K562 (cell line): ENCODE results near the gene PIK3C2A. TPM values are rescaled to one million over a fixed set of nuclear protein-coding genes. Genes with fewer than 3 reads are reported as not detected.

Experiments
- BRF1 ChIP-seq: IDR thresholded peaks from 3 replicates; pipeline ENCODE4 v1.6.1; 2011; ENCODE audit warnings: borderline replicate concordance, mild to moderate bottlenecking; ENCODE audit not compliant: insufficient read length; ENCODE audit errors: extremely low read depth
- CBX8 ChIP-seq: fragments of 200-600 bp; sonication (generic); IDR thresholded peaks from 2 replicates; pipeline ENCODE4 v1.6.1; 2012; ENCODE audit warnings: borderline replicate concordance, mixed run types, low read depth, mild to moderate bottlenecking, moderate library complexity, mixed read lengths, low read length, control low read depth, inconsistent platforms; ENCODE audit not compliant: poor library complexity, severe bottlenecking; ENCODE audit errors: extremely low read depth
- CTBP1 ChIP-seq: fragments of 450-650 bp; IDR thresholded peaks from 2 replicates; pipeline ENCODE4 v1.6.1; 2016; ENCODE audit warnings: borderline replicate concordance
- HNRNPL ChIP-seq: fragments of 200-400 bp; formaldehyde crosslinking; IDR thresholded peaks from 2 replicates; pipeline ENCODE4 v1.6.1; 2017; ENCODE audit warnings: low read depth, mild to moderate bottlenecking, low read length
- NUFIP1 ChIP-seq: fragments of 450-650 bp; IDR thresholded peaks from 2 replicates; pipeline ENCODE4 v1.6.1; 2018; ENCODE audit not compliant: partially characterized antibody
- ZNF184 ChIP-seq: sonication (generic); formaldehyde crosslinking; IDR thresholded peaks from 2 replicates; pipeline ENCODE4 v1.5.0; 2020; ENCODE audit warnings: missing genetic modification reagents
- ZNF830 ChIP-seq: fragments of 250-450 bp; sonication (Bioruptor Pico); IDR thresholded peaks from 2 replicates; pipeline ENCODE4 v1.5.0; 2021; ENCODE audit warnings: mild to moderate bottlenecking
- polyA plus RNA-seq, 8 experiments: library from polyadenylated mRNA; depleted of rRNA in 4 of 8; stranded (reverse) in 5 of 8; unstranded in 3 of 8; fragments of >200 nt; fragmentation: Nextera tagmentation in 2 of 8; fragmentation: Illumina TruSeq in 1 of 8; extraction: Ambion mirVana in 2 of 8; extraction: Trizol in 1 of 8; gene quantifications; 2 replicates each; pipeline versions ENCODE4 v1.2.1 to v1.2.3, GENCODE V29; 2011 to 2014; ENCODE audit warnings: inconsistent platforms in 1 of 8, missing spikeins in 1 of 8
- total RNA-seq, 7 experiments: library from RNA; depleted of rRNA in 6 of 7; stranded (reverse); fragments of >200 nt in 6 of 7; fragmentation: Illumina TruSeq in 2 of 7; extraction: Trizol in 2 of 7; gene quantifications; 2 replicates each; pipeline versions ENCODE4 v1.2.1 to v1.2.3, GENCODE V29; 2011 to 2021; ENCODE audit warnings: low replicate concordance in 1 of 7
- TF ChIP-seq, protein P1 (sequence below): fragments of 250-450 bp; sonication (Bioruptor Pico); IDR thresholded peaks from 2 replicates; pipeline ENCODE4 v1.4.0; 2020; ENCODE audit warnings: mild to moderate bottlenecking, moderate library complexity, borderline replicate concordance
- TF ChIP-seq, protein P2 (sequence below): fragments of 200-600 bp; sonication (generic); IDR thresholded peaks from one replicate; pipeline ENCODE4 v1.6.1; 2012; ENCODE audit warnings: mild to moderate bottlenecking, low read depth, low read length, inconsistent platforms

PIK3C2A gene
- total and polyA plus RNA-seq, 9 of the 15 experiments (the other 6 are each of a cell fraction or from before 2014, with no cell fraction given) = 3.1 to 25.2 (median 15.6) TPM

DNA sequence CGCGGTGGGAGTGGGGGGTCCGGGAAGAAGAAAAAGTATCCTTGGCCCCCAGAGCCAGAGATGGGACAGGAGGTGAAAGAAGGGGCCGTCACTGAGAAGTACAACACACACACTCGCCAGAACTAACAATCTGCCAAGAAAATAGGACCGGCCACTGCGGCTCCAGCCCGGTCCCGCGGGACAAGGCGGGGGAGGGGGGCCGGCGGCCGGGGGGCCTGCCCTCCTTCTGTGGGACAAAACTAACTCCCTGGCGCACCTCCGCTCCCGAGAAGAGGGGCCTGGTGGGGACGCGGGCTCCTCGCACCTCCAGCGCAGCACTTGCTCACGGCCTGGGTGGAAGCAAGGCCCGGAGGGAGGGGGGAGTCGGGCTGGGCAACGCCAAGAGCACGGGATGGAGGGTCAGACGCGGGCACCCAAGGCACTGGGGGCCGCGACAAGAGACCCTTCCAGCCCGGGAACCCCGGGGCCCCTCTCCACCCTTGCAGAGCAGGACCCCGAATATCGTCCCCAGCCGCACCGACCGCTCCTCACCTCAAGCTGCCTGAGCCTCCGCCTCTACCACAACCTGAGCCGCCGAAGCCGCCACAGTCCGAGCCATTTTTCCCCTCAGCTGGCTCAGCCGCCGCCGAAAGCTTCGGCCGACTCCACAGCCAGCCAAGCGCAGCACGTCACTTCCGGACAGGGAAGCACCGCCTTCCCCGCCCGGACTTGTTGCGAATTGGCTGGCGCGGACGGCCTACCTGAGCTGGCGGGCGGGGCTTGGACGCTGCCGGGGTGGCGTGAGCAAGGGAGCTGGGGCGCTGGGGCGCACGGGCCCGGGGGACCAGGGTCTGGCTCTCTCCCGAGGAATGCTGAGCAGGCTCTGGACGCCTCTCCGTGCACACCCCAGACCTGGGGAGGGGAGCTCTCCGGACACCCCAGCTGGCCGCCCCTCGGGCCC, at the start of gene PIK3C2A (continued):
- TF ChIP-seq HNRNPL (0 out of 2 replicates have a peak, but pooled peaks have one; percentile 24), BRF1 (no peak), CTBP1 (peak; percentile 82; the same call in 1 of the 2 replicates), NUFIP1 (no peak), ZNF184 (CRISPR knock-in tag) (no peak), CBX8 (no peak), ZNF830 (CRISPR knock-in tag) (no peak)
- TF ChIP-seq, protein P1, sequence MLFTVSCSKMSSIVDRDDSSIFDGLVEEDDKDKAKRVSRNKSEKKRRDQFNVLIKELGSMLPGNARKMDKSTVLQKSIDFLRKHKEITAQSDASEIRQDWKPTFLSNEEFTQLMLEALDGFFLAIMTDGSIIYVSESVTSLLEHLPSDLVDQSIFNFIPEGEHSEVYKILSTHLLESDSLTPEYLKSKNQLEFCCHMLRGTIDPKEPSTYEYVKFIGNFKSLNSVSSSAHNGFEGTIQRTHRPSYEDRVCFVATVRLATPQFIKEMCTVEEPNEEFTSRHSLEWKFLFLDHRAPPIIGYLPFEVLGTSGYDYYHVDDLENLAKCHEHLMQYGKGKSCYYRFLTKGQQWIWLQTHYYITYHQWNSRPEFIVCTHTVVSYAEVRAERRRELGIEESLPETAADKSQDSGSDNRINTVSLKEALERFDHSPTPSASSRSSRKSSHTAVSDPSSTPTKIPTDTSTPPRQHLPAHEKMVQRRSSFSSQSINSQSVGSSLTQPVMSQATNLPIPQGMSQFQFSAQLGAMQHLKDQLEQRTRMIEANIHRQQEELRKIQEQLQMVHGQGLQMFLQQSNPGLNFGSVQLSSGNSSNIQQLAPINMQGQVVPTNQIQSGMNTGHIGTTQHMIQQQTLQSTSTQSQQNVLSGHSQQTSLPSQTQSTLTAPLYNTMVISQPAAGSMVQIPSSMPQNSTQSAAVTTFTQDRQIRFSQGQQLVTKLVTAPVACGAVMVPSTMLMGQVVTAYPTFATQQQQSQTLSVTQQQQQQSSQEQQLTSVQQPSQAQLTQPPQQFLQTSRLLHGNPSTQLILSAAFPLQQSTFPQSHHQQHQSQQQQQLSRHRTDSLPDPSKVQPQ (CRISPR knock-in tag) = no peak
- TF ChIP-seq, protein P2, sequence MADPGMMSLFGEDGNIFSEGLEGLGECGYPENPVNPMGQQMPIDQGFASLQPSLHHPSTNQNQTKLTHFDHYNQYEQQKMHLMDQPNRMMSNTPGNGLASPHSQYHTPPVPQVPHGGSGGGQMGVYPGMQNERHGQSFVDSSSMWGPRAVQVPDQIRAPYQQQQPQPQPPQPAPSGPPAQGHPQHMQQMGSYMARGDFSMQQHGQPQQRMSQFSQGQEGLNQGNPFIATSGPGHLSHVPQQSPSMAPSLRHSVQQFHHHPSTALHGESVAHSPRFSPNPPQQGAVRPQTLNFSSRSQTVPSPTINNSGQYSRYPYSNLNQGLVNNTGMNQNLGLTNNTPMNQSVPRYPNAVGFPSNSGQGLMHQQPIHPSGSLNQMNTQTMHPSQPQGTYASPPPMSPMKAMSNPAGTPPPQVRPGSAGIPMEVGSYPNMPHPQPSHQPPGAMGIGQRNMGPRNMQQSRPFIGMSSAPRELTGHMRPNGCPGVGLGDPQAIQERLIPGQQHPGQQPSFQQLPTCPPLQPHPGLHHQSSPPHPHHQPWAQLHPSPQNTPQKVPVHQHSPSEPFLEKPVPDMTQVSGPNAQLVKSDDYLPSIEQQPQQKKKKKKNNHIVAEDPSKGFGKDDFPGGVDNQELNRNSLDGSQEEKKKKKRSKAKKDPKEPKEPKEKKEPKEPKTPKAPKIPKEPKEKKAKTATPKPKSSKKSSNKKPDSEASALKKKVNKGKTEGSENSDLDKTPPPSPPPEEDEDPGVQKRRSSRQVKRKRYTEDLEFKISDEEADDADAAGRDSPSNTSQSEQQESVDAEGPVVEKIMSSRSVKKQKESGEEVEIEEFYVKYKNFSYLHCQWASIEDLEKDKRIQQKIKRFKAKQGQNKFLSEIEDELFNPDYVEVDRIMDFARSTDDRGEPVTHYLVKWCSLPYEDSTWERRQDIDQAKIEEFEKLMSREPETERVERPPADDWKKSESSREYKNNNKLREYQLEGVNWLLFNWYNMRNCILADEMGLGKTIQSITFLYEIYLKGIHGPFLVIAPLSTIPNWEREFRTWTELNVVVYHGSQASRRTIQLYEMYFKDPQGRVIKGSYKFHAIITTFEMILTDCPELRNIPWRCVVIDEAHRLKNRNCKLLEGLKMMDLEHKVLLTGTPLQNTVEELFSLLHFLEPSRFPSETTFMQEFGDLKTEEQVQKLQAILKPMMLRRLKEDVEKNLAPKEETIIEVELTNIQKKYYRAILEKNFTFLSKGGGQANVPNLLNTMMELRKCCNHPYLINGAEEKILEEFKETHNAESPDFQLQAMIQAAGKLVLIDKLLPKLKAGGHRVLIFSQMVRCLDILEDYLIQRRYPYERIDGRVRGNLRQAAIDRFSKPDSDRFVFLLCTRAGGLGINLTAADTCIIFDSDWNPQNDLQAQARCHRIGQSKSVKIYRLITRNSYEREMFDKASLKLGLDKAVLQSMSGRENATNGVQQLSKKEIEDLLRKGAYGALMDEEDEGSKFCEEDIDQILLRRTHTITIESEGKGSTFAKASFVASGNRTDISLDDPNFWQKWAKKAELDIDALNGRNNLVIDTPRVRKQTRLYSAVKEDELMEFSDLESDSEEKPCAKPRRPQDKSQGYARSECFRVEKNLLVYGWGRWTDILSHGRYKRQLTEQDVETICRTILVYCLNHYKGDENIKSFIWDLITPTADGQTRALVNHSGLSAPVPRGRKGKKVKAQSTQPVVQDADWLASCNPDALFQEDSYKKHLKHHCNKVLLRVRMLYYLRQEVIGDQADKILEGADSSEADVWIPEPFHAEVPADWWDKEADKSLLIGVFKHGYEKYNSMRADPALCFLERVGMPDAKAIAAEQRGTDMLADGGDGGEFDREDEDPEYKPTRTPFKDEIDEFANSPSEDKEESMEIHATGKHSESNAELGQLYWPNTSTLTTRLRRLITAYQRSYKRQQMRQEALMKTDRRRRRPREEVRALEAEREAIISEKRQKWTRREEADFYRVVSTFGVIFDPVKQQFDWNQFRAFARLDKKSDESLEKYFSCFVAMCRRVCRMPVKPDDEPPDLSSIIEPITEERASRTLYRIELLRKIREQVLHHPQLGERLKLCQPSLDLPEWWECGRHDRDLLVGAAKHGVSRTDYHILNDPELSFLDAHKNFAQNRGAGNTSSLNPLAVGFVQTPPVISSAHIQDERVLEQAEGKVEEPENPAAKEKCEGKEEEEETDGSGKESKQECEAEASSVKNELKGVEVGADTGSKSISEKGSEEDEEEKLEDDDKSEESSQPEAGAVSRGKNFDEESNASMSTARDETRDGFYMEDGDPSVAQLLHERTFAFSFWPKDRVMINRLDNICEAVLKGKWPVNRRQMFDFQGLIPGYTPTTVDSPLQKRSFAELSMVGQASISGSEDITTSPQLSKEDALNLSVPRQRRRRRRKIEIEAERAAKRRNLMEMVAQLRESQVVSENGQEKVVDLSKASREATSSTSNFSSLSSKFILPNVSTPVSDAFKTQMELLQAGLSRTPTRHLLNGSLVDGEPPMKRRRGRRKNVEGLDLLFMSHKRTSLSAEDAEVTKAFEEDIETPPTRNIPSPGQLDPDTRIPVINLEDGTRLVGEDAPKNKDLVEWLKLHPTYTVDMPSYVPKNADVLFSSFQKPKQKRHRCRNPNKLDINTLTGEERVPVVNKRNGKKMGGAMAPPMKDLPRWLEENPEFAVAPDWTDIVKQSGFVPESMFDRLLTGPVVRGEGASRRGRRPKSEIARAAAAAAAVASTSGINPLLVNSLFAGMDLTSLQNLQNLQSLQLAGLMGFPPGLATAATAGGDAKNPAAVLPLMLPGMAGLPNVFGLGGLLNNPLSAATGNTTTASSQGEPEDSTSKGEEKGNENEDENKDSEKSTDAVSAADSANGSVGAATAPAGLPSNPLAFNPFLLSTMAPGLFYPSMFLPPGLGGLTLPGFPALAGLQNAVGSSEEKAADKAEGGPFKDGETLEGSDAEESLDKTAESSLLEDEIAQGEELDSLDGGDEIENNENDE = no peak
